GM19455 (cell line): ENCODE results near the gene CLIC6.

Experiments
- ATAC-seq: cut with Tn5 transposase; IDR thresholded peaks from one replicate; pipeline ENCODE4 v1.9.1; 2021; ENCODE audit not compliant: unreplicated experiment

The CLIC6 gene

DNA sequence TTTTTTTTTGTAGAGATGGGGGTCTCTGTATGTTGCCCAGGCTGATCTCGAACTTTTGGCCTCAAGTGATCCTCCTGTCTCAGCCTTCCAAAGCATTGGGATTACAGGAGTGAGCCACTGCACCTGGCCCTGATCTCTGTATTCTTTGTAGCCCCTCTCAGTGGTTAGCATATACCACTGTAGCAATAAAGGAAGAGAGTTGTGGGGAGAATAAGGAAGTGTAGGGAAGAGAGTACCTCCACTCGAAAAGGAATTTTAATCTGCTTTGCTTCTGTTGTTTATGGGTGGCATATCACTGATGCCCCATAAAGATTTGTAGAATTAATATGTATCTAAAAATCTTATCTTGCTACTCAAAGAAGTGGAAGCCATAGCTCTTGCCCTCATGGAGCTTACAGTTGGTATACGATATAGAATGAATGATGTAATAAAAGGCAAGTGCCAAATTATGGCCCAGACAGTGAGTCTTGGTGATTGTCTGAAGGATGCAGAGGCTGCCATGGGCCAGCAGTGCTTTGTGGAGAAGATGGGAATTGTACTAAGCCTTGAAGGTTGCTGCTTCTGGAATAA lies 96.0 kb downstream of the CLIC6 start:
- no peak for ATAC-seq

- no peak for ATAC-seq
These were observed 96.8 kb downstream of the CLIC6 start for GRCh38 chr21:34765619-34766018.

GRCh38 chr21:34766862-34767261 lies 98.1 kb downstream of the CLIC6 start:
- no peak for ATAC-seq
